ENCODE measurements around the gene HSD17B2.
"Not testable (repeated sequence)": the region's sequence is repeated elsewhere in the genome, so short reads cannot be mapped to it uniquely, and the experiment has no call there.

Gene HSD17B2

DNA sequence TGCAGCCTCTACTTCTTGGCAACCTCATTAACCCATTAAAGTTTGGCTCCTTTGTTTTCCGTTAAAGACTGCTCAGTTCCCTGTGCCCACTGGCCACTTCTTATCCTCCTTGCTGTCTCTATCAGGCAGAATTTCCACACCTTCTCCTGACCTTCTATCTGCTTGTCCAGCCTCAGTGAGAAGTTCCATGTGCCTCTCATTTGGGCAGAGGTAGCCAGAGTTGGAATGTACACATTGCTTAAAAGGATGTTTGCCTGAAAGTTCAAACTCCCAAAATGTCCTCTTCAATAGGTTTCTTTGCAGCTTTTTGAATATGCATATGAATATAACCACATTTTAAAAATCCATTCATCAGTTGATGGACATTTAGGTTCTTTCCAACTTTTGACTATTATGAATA, 47.0 kb downstream of the HSD17B2 start:
- DNase-seq (ENCODE audit: low read depth), result no peak

DNA sequence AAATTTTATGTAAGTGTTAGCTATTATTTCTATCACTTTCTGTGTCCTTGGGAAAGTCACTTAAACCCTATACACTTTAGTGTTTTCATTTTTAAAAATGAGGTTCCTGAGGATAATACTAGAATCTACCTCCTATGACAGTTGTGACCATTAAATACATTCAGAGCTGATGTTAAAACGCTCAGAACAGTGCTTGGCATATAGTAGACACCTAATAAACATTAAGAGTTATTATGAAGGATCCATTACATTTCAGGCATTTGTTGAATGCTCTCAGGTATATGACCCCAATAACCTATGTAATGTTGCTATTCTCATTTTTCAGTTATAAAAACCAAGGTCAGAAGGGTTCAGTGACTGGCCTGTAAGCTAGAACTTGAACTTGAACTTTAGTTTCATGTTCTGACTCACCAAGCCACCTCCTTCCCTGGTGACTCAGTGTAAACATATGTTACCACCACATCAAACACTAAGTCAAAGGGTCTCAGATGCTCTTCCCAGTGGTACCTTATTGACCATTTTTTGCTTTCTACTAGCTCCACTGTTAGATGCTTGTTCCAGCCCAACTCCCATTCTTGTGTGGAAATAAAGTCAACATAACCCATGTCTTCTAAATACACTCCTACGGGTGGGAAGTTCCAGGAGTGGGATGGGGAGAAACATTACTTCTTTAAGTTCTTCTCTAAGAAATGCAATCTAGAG, 47.6 kb downstream of the HSD17B2 start:
- no peak for DNase-seq (ENCODE audit: low read depth)

DNA sequence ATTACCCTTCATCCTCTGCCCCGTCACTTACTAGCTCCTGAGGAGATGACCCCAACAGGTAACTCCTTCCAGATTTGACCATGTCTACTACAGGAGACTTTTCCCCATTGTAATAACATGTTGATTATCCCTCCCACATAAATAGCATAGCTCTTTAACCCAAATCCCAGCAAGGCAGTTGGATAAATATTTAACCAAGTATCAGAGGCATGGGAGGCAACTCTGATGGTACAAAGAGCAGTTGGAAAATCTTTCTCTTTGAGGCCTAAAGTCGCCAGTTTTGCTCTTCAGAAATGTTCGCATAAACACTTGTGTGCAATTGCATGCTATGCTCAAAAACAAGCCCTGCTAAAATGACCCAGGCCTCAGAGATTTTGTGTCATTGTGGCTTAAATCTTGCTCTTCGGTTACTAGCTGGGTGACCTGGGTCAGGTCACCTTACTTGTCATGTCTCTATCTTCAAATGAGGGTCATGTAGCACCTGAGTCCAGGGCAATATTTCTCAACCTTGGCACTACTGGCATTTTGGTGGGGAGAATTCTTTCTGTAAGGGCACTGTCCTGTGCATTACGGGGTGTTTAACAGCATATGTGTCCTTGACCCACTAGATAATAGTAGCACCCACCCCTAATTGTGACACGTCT, 48.8 kb downstream of the HSD17B2 start:
- no peak for DNase-seq (ENCODE audit: low read depth)

DNA sequence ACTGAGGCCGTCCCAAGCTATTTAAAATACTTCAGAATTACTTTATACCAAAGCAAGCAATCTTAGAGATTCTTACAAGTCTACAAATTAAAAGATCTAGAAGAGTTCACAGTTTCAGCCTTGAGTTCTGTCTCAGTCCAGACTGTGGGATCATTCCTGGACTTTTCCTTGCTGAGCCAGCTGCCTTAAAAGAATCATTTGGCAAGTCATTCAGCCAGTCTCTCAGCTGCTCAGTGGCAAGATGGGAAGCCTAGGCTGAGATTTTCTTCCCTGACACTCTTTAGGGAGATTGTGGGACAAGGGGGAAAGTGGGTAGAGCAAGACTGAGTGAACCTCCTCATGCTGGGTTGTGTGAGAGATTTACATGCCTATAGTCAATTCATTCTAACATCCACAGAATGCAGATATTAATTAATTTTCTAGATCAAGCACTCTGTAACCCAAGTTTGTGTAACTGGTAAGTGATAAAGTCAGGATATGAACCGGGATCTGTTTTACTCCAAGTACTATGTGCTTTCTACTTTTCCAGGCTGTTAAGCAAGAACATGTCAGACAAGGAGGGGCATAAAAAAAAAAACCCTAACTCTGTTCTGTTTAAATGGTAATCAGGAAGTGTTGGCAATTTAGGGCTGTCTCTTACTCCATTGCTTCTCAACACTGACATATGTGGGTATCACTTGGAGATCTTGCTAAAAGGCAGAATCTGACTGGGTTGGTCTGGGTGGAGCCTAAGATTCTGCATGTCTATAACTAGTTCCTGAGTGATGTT, 50.1 kb downstream of the HSD17B2 start:
- no peak for DNase-seq (ENCODE audit: low read depth)

DNA sequence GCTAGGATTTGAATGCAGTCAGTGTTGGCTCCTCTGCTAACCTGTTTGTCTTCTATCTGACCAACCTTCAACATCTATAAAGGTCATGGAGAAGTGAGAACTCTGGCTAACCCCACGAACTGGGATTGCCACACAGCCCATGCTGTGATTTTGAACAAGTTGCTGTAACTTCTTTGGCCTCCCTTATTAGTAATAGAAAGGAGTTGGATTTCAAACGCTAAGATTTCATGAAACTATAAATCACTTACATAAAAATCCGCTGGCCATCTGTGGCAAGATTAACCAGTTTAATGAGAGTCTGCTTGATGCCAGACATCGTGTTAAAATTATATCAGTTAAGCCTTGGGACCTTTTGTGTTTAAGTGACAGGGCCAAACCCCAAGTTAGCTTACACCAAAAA, 53.4 kb downstream of the HSD17B2 start:
- DNase-seq (ENCODE audit: low read depth), result no peak

DNA sequence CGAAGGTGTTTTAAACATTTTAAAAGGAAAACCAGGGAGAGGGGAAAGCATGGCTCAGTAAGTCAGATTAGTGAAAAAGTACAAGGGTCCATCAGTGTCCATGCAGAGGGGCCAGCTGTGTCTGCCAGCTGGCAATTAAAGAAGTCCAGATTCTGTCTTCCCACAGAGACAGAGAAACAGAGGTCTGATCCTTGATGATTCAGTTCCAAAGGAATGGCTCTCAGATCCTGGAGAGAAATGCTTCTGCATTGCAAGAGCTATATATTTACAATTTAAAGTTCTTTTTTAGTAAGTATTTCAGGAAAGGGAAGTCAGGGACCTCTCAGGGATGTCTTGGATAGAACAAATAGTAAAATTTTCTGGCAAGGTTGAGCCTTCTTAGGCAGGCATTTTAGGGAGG, 56.2 kb downstream of the HSD17B2 start:
- DNase-seq (ENCODE audit: low read depth), result no peak

DNA sequence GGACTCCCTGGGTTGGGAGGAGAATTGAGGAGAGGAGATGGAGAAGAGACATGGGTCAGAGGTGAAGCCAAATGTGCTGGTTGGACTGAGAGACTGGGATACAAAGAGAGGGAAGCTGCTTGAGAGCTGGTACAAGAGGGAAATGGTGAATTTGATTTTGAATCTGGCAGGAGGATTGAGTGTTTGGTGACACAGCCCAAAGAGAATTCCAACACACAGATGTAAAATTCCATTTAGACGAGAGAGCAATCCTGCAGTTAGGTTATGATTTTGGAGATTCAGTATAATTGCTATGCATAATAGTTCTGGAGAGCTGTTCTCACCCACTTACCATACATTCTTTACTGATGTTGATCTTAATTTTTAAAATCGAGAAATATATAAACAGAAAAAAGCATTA, 57.7 kb downstream of the HSD17B2 start:
- no peak for DNase-seq (ENCODE audit: low read depth)

DNA sequence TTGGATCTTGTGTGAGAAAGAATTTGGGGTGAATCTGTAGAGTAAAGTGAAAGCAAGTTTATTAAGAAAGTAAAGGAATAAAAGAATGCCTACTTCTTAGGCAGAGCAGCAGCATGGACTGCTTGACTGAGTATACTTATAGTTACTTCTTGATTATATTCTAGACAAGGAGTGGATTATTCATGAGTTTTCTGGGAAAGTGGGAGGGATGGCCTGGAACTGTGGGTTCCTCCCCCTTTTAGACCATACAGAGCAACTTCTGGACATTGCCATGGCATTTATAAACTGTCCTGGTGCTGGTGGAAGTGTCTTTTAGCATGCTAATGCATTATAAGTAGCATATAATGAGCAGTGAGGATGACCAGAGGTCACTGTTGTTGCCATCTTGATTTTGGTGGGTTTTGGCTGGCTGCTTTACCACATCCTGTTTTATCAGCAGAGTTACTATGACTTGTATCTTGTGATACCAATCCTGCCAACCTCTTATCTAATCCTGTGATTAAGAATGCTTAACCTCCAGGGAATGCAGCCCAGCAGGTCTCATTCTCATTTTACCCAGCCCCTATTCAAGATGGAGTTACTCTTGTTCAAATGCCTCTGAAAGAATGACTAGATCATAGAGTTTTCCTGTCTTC, 58.7 kb downstream of the HSD17B2 start:
- no peak for DNase-seq (ENCODE audit: low read depth)

DNA sequence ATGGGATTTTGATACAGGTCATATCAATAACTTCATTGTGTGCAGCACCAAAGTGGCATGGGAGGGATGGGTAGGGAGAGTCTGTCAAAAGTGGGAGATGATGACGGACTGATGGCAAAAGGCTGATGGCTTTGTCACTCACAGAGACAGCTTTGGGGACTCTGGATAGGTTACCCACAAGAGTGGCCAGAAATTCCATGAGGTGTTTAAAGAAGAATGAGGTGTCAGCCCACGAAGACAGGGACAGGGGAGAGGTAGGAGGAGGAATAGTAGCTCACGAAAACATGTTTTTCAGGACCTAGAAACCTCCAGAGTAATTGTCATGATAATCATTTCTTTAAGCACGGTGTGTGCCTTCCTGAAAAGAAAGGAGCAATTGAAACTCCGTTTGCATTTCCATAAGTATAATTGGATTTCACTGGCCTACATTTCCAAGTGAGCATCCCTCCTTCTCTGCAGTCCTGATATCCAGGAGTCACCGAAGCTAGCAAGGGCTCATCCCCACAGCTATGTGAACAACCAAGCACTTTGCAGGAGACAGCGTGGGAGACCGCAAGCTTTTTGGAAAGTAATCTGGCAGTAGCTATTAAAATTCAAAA, 60.0 kb downstream of the HSD17B2 start:
- no peak for DNase-seq (ENCODE audit: low read depth)

DNA sequence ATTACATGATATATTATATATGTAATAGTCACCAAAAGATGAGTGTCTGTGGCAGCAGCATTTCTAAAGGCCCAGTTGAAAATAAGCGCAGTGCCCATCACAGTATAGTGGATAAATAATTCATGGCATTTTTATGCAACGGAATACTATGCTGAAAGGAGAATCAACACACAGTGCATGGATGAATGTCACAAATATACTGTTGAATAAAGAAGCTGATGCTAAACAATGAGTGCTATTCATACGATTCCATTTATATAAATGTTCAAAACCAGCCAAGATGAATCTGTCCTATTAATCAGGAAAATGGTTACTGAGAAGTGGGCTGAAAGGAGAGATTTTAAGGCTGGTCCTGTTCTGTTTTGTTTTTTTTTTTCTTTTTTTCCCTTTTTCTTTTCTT, 61.6 kb downstream of the HSD17B2 start:
- no peak for DNase-seq (ENCODE audit: low read depth)

DNA sequence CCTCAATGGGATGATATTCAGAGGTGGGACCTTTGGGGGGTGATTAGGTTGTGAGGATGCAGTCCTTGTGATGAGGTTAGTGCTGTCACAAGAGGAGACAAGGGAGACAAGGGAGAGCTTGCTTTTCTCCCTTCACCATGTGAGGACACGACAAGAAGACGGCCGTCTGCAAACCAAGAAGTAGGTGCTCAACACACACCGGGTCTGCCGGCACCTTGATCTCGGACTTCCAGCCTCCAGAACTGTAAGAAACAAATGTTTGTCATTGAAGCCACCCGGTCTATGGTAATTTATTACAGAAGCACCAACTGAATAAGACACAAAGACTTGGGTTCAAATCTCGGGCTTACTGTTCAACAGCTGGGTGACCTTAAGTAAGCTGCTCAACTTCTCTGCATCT, 70.1 kb downstream of the HSD17B2 start:
- no peak for DNase-seq (ENCODE audit: low read depth)

DNA sequence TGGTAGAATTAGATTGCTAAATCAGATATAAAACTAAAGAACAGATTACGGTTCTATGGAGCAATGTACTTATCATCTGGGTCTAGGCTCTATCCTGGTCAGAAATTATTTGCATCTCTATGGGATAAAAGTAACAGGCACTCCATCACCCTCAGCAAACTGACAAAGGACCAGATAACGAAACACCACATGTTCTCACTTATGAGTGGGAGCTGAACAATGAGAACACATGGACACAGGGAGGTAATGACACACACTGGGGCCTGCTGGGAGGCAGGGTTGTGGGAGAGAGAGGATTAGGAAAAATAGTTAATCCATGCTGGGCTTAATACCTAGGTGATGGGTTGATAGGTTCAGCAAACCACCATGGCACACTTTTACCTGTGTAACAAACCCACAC, 73.0 kb downstream of the HSD17B2 start:
- DNase-seq (ENCODE audit: low read depth), result no peak

DNA sequence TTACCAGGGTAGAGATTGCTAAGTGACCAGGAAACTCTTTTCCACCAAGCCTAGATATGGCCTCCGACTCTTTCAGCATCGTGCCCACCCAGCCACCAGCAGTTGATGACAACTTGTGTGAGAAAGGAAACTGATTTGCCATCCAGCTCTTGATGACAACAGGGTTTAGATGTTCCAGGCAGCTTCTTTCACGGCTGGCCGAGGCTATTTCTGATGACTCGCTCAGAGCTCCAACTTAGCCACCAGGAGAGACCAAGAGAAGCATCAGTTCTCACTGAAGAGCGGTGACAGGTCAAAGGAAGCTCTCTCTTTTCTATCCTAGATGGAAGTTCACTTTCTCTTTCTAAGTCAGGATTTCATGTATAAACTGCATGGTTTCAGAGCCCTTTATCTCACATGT, 73.7 kb downstream of the HSD17B2 start:
- DNase-seq (ENCODE audit: low read depth), result no peak

DNA sequence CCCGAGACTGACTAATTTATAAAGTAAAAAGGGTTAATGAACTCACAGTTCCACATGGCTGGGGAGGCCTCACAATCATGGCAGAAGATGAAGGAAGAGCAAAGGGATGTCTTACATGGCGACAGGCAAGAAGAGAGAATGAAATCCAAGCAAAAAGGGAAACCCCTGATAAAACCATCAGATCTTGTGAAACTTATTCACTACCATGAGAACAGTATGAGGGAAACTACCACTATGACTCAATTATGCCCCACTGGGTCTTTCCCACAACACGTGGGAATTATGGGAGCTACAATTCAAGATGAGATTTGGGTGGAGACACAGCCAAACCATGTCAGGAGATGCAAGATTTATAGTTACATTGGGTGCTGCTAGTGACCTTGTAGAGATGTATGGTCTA, 74.2 kb downstream of the HSD17B2 start:
- DNase-seq (ENCODE audit: low read depth), result not testable (repeated sequence)

DNA sequence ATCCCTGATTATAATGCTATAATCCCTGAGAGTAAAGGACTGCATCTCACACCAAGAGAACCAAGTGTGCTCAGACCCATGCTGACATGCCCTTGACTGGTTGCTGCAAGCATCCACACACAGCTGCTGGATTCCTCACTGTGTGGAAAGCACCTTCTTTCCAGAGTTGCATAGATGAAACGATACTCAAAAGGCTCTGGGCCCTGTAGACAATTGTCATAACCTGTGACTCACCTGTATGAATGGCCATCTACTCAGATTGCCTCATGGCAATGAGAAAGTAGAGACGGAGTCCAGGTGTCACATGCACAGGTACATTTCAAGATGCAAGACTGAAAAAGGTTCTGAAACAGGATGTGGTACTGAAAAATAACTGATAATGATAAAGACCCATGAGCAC, 76.9 kb downstream of the HSD17B2 start:
- DNase-seq (ENCODE audit: low read depth), result no peak

DNA sequence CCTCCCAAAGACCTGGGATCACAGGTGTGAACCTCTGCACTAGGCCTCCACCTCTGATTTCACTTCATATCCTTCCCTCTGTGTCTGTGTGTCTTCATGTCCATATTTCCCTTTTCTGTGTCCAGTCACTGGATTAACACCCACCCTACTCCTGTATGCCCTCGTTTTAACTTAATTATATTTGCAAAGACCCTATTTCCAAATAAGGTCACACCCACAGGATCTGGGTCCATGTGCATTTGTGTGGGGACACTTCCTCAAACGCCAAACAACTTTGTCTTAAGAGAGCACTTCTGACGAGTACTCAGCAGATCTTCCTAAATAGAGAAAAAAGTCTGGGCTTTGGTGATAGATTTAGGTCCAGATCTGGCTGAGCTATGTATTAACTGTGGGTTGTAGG, 78.7 kb downstream of the HSD17B2 start:
- no peak for DNase-seq (ENCODE audit: low read depth)

DNA sequence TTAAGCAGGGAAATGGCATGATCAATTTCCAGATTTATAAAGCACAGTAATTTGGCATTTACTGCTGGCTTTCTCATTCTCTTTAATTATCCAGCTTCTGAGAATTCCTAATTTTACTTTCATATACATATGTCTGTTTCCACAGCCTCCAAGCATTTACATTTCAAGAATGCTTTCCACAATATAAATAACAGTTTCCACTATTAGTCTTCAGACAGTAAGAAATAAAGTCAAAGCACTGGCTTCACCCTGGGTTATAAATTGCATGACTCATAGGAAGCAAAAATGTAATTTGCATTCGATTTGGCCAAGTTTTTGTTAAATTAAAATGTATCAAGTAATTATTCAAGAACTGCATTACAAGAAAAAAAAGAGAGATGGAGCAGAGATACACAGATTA, 81.5 kb downstream of the HSD17B2 start:
- no peak for DNase-seq (ENCODE audit: low read depth)

DNA sequence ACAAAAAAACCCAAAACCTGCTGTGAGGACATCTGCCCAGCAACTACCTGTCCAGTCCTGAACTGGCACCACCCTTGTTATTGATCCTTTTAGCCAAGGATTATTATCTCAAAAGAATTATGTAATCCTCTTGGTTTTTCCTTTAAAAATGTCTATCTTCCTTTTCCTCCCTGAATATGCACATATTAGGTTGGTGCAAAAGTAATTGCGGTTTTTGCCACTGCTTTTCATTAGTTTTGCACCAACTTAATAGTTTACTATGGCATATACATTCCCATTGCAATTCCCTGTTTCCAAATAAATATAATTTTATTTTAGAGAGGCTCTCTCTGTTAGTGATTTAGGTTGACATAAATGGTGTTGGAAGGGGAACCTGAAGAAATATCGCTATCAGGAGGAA, 83.7 kb downstream of the HSD17B2 start:
- DNase-seq (ENCODE audit: low read depth), result no peak

DNA sequence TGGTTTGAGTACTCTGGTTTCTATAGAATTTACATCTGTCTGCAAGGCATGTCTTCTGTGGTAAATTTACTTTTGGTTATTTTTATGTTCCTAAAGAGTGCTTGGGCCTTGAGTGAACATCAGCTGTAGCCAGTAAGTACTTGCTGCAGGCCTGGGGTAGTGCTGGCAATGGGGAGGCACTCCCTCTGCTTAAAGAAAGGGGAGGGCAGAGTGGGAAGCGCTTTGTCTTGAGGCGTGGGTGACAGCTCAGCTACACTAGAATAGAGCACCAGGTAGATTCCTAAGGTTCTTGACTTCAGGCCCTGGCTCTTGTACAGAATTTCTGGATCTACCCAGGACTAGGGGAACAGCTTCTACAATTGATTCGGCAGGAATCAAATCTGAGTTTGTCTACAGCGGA, 84.4 kb downstream of the HSD17B2 start:
- no peak for DNase-seq (ENCODE audit: low read depth)

DNA sequence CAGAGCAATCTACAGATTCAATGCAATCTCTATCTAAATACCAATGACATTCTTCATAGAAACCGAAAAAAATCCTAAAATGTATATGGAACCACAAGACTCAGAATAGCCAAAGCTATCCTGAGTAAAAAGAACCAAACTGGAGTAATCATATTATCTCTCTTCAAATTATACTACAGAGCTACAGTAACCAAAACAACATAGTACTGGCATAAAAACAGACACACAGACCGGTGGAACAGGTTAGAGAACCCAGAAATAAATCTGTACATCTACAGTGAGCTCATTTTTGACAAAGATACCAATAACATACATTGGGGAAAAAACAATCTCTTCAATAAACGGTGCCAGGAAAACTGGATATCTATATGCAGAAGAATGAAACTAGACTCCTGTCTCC, 89.6 kb downstream of the HSD17B2 start:
- no peak for DNase-seq (ENCODE audit: low read depth)

DNA sequence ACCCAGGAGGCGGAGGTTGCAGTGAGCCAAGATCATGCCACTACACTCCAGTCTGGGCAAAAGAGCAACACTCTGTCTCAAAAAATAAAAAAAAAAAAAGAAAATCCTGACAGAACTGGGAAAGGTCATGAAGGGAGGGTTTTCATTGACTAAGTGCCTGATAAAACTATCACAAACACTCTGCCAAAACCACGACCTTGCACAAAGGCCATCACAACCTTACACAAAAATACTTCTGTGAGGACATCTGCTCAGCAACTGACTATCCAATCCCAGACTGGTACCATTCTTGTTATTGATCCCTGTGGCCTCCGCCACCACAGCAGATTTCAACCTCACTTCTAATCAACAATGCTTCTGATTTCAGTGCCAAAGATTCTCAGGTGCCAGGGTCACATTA, 94.8 kb downstream of the HSD17B2 start:
- no peak for DNase-seq (ENCODE audit: low read depth)

DNA sequence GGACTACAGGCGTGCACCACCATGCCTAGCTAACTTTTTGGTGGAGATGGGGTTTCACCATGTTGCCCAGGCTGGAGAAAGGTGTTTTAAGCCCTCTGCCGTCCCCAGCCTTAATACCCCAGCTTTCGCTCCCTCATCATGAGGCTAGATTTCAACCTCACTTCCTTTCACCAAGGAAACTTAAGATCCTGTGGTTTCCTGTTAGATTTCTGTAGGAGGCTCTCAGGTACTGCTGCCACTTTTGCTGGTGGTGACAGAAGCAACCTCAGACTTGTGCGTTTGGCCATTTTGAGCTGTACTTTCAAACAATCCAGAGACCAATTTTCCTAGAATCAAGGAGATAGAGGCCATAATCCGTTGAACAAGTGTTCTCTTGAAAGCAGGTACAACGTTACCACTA, 98.7 kb downstream of the HSD17B2 start:
- DNase-seq (ENCODE audit: low read depth), result no peak

DNA sequence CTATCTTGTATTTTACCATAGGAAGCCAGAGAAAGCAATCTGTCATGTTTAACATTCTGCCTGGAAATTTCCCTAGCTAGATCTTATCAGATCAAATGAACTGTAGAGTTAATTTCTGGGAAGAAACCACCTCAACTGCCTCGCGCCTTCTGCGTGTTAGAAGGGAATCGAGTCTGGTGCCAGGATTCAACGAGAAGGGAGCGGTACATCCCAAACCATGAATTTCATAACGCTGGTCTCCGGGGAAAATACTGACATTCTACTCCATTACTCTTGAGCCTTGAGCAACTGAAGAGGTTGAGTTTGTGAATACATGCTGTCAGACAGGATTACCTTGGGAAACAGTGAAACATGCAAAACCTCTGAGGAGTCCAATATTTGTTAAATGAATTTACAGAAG, 99.8 kb downstream of the HSD17B2 start:
- DNase-seq (ENCODE audit: low read depth), result no peak
